Measurements from ENCODE around the gene KCNAB1.

KCNAB1 gene

GRCh38 chr3:156351783-156352182 lies 231.4 kb downstream of the KCNAB1 start:
- Histone ChIP-seq H3K79me2 (ENCODE audit: low read length) (no peaks in the 10 kb centered on the region), H4K20me1 (ENCODE audit: insufficient read depth, low read length) (no peaks in the 10 kb centered on the region), H3K4me3 (ENCODE audit: low read length) (no peak overlapping the region), H3K36me3 (replicated peaks; ENCODE audit: insufficient read depth, low read length) (no peaks in the 10 kb centered on the region), H3F3A (ENCODE audit: insufficient read depth, low read length) (no peaks in the 10 kb centered on the region), H3K27me3 (replicated peaks; ENCODE audit: insufficient read depth, low read length) (no peaks in the 10 kb centered on the region), H2AFZ (ENCODE audit: low read length) (no peak overlapping the region), H3K9ac (ENCODE audit: low read length) (no peak overlapping the region), H3K9me2 (replicated peaks; ENCODE audit: insufficient read depth, low read length) (no peaks in the 10 kb centered on the region), H3K4me1 (ENCODE audit: low read length) (peaks cover 9% of the 10 kb centered on the region), H3K4me2 (ENCODE audit: low read depth, low read length) (no peak overlapping the region), H3K9me3 (replicated peaks; ENCODE audit: insufficient read depth, low read length) (no peaks in the 10 kb centered on the region), H3K27ac (ENCODE audit: low read length) (no peak overlapping the region)
- no peak for TF ChIP-seq EZH2 (optimal IDR thresholded peaks at IDR 0.05; ENCODE audit: low read depth, low read length)
- TF ChIP-seq CTCF (IDR thresholded peaks at IDR 0.05; ENCODE audit: low read length), result no peak
- TF ChIP-seq EZH2phosphoT487 (IDR thresholded peaks at IDR 0.05; ENCODE audit: low read length), result no peak
- no peak for DNase-seq

- Histone ChIP-seq H3F3A (ENCODE audit: insufficient read depth, low read length) (no peaks in the 10 kb centered on the region), H3K9me3 (replicated peaks; ENCODE audit: insufficient read depth, low read length) (no peaks in the 10 kb centered on the region), H3K4me2 (ENCODE audit: low read depth, low read length) (no peak overlapping the region), H4K20me1 (ENCODE audit: insufficient read depth, low read length) (no peaks in the 10 kb centered on the region), H3K79me2 (ENCODE audit: low read length) (no peaks in the 10 kb centered on the region), H3K27ac (ENCODE audit: low read length) (no peak overlapping the region), H3K27me3 (replicated peaks; ENCODE audit: insufficient read depth, low read length) (no peaks in the 10 kb centered on the region), H3K9me2 (replicated peaks; ENCODE audit: insufficient read depth, low read length) (no peaks in the 10 kb centered on the region), H3K9ac (ENCODE audit: low read length) (no peak overlapping the region), H3K4me3 (ENCODE audit: low read length) (no peak overlapping the region), H2AFZ (ENCODE audit: low read length) (no peak overlapping the region), H3K4me1 (ENCODE audit: low read length) (peaks cover 9% of the 10 kb centered on the region), H3K36me3 (replicated peaks; ENCODE audit: insufficient read depth, low read length) (no peaks in the 10 kb centered on the region)
- no peak for DNase-seq
- no peak for TF ChIP-seq EZH2 (optimal IDR thresholded peaks at IDR 0.05; ENCODE audit: low read depth, low read length)
- no peak for TF ChIP-seq CTCF (IDR thresholded peaks at IDR 0.05; ENCODE audit: low read length)
- TF ChIP-seq EZH2phosphoT487 (IDR thresholded peaks at IDR 0.05; ENCODE audit: low read length), result no peak
Observed at GRCh38 chr3:156352728-156353127, 232.3 kb downstream of the KCNAB1 start.

GRCh38 chr3:156353563-156353962 lies 233.2 kb downstream of the KCNAB1 start:
- no peak overlapping the region for H3K27ac ChIP-seq (ENCODE audit: low read length)
- no peaks in the 10 kb centered on the region for H3K9me2 ChIP-seq (replicated peaks; ENCODE audit: insufficient read depth, low read length)
- H3K4me1 ChIP-seq (ENCODE audit: low read length), result peaks cover 9% of the 10 kb centered on the region
- H3K27me3 ChIP-seq (replicated peaks; ENCODE audit: insufficient read depth, low read length), result no peaks in the 10 kb centered on the region
- H4K20me1 ChIP-seq (ENCODE audit: insufficient read depth, low read length), result no peaks in the 10 kb centered on the region
- no peak overlapping the region for H3K9ac ChIP-seq (ENCODE audit: low read length)
- TF ChIP-seq EZH2phosphoT487 (IDR thresholded peaks at IDR 0.05; ENCODE audit: low read length), result no peak
- TF ChIP-seq CTCF (IDR thresholded peaks at IDR 0.05; ENCODE audit: low read length), result no peak
- no peak for TF ChIP-seq EZH2 (optimal IDR thresholded peaks at IDR 0.05; ENCODE audit: low read depth, low read length)
- H2AFZ ChIP-seq (ENCODE audit: low read length), result no peak overlapping the region
- H3K4me3 ChIP-seq (ENCODE audit: low read length), result no peak overlapping the region
- no peaks in the 10 kb centered on the region for H3F3A ChIP-seq (ENCODE audit: insufficient read depth, low read length)
- H3K79me2 ChIP-seq (ENCODE audit: low read length), result no peaks in the 10 kb centered on the region
- no peak for DNase-seq
- no peaks in the 10 kb centered on the region for H3K9me3 ChIP-seq (replicated peaks; ENCODE audit: insufficient read depth, low read length)
- no peaks in the 10 kb centered on the region for H3K36me3 ChIP-seq (replicated peaks; ENCODE audit: insufficient read depth, low read length)
- H3K4me2 ChIP-seq (ENCODE audit: low read depth, low read length), result no peak overlapping the region
